A673 (cell line): ENCODE measurements around the gene PTX4.

Experiments
- EZH2 ChIP-seq: fragments of 200-600 bp; sonication (generic); IDR thresholded peaks from 2 replicates; pipeline ENCODE4 v1.6.1; 2017; ENCODE audit warnings: borderline replicate concordance, low read depth, mild to moderate bottlenecking, mixed read lengths, antibody characterized with exemption, low read length; ENCODE audit not compliant: poor library complexity, severe bottlenecking
- TF ChIP-seq, protein P1 (sequence below): fragments of 300-800, 200-600 bp; sonication (generic); conservative IDR thresholded peaks from 2 replicates; pipeline ENCODE4 v1.5.1; 2017; ENCODE audit warnings: low read depth, mild to moderate bottlenecking, antibody characterized with exemption, low read length, moderate library complexity, mixed read lengths

- TF ChIP-seq, protein P1, sequence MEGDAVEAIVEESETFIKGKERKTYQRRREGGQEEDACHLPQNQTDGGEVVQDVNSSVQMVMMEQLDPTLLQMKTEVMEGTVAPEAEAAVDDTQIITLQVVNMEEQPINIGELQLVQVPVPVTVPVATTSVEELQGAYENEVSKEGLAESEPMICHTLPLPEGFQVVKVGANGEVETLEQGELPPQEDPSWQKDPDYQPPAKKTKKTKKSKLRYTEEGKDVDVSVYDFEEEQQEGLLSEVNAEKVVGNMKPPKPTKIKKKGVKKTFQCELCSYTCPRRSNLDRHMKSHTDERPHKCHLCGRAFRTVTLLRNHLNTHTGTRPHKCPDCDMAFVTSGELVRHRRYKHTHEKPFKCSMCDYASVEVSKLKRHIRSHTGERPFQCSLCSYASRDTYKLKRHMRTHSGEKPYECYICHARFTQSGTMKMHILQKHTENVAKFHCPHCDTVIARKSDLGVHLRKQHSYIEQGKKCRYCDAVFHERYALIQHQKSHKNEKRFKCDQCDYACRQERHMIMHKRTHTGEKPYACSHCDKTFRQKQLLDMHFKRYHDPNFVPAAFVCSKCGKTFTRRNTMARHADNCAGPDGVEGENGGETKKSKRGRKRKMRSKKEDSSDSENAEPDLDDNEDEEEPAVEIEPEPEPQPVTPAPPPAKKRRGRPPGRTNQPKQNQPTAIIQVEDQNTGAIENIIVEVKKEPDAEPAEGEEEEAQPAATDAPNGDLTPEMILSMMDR = no peak
- no peak for TF ChIP-seq EZH2
These were observed 42.3 kb downstream of the PTX4 start for GRCh38 chr16:1446296-1447080.
